ENCODE measurements around the gene THAP3.
A peak's percentile ranks its signal among the peaks of the same experiment; 100 is the strongest.

Gene THAP3

GRCh38 chr1:6624710-6625583 is at the start of gene THAP3:
TSS of gene THAP3 (plus strand) at chr1:6624868. CDS start at chr1:6625219, 351 bp downstream.
- peak; percentile 98 for DNase-seq (ENCODE audit: low spot score)

- DNase-seq (ENCODE audit: low spot score): no peak
Observed at GRCh38 chr1:6577831-6578525, 46.7 kb upstream of the THAP3 start.

GRCh38 chr1:6578624-6579373 is 45.9 kb upstream of the THAP3 start:
- DNase-seq (ENCODE audit: low spot score): no peak

- DNase-seq (ENCODE audit: low spot score): peak; percentile 99
Observed at GRCh38 chr1:6579374-6580118, 45.1 kb upstream of the THAP3 start, which contains the start of gene ZBTB48. TSS of gene ZBTB48 (plus strand) at chr1:6579994. CDS start at chr1:6580610, 616 bp downstream.

- no peak for DNase-seq (ENCODE audit: low spot score)
Observed at GRCh38 chr1:6580119-6580592, 44.5 kb upstream of the THAP3 start.

GRCh38 chr1:6580593-6581409 is 43.9 kb upstream of the THAP3 start:
- no peak for DNase-seq (ENCODE audit: low spot score)

GRCh38 chr1:6581561-6582305 is 42.9 kb upstream of the THAP3 start:
- no peak for DNase-seq (ENCODE audit: low spot score)

GRCh38 chr1:6582370-6582769 is 42.3 kb upstream of the THAP3 start:
- DNase-seq (ENCODE audit: low spot score): no peak

- DNase-seq (ENCODE audit: low spot score): no peak
Observed at GRCh38 chr1:6584126-6585080, 40.3 kb upstream of the THAP3 start.

- peak; percentile 50 for DNase-seq (ENCODE audit: low spot score)
Observed at GRCh38 chr1:6585081-6585722, 39.5 kb upstream of the THAP3 start.

- no peak for DNase-seq (ENCODE audit: low spot score)
Observed at GRCh38 chr1:6585841-6586240, 38.8 kb upstream of the THAP3 start.

GRCh38 chr1:6586404-6586816 is 38.3 kb upstream of the THAP3 start:
- DNase-seq (ENCODE audit: low spot score): no peak

- DNase-seq (ENCODE audit: low spot score): peak; percentile 75
Observed at GRCh38 chr1:6587261-6588005, 37.2 kb upstream of the THAP3 start.

GRCh38 chr1:6588128-6588892 is 36.4 kb upstream of the THAP3 start:
- no peak for DNase-seq (ENCODE audit: low spot score)

- DNase-seq (ENCODE audit: low spot score): no peak
Observed at GRCh38 chr1:6588893-6589520, 35.7 kb upstream of the THAP3 start.

GRCh38 chr1:6590046-6590445 is 34.6 kb upstream of the THAP3 start:
- DNase-seq (ENCODE audit: low spot score): no peak

All from cerebellar cortex (tissue), 1 donor.